Activated T-cell treated with anti-CD3 and anti-CD28 coated beads for 4 hours (primary cell): ENCODE measurements around the gene PAK1.
"Not testable (repeated sequence)": the region's sequence is repeated elsewhere in the genome, so short reads cannot be mapped to it uniquely, and the experiment has no call there.

Source experiments
- DNase-seq: peaks from one replicate; pipeline ENCODE4 v3.0.0-alpha.2; 2020

Gene PAK1

GRCh38 chr11:77400775-77401449 is 73.0 kb downstream of the PAK1 start:
- no peak for DNase-seq

- DNase-seq, result no peak
These were observed 73.6 kb downstream of the PAK1 start for GRCh38 chr11:77400271-77400670.

GRCh38 chr11:77397631-77398030 is 76.3 kb downstream of the PAK1 start:
- DNase-seq, result no peak

GRCh38 chr11:77396911-77397310 is 77.0 kb downstream of the PAK1 start:
- DNase-seq, result no peak

- no peak for DNase-seq
These were observed 77.6 kb downstream of the PAK1 start for GRCh38 chr11:77396305-77396704.

- no peak for DNase-seq
These were observed 78.3 kb downstream of the PAK1 start for GRCh38 chr11:77395460-77396173.

GRCh38 chr11:77392842-77393241 is 81.1 kb downstream of the PAK1 start:
- no peak for DNase-seq

- DNase-seq, result no peak
These were observed 86.2 kb downstream of the PAK1 start for GRCh38 chr11:77387701-77388100.

GRCh38 chr11:77386178-77386577 is 87.7 kb downstream of the PAK1 start:
- no peak for DNase-seq

- DNase-seq, result not testable (repeated sequence)
These were observed 88.6 kb downstream of the PAK1 start for GRCh38 chr11:77385255-77385771.

- DNase-seq, result no peak
These were observed 89.3 kb downstream of the PAK1 start for GRCh38 chr11:77384571-77384970.

GRCh38 chr11:77383349-77383748 is 90.5 kb downstream of the PAK1 start:
- DNase-seq, result not testable (repeated sequence)

GRCh38 chr11:77381729-77382665 is 91.9 kb downstream of the PAK1 start:
- DNase-seq, result no peak

- DNase-seq, result no peak
These were observed 94.0 kb downstream of the PAK1 start for GRCh38 chr11:77379934-77380333.

- DNase-seq, result no peak
These were observed 94.6 kb downstream of the PAK1 start for GRCh38 chr11:77379253-77379652.

- no peak for DNase-seq
These were observed 96.2 kb downstream of the PAK1 start for GRCh38 chr11:77377734-77378133.

- DNase-seq, result no peak
These were observed 98.8 kb downstream of the PAK1 start for GRCh38 chr11:77375107-77375506.

GRCh38 chr11:77374611-77375031 is 99.3 kb downstream of the PAK1 start:
- DNase-seq, result no peak

GRCh38 chr11:77374108-77374507 is 99.8 kb downstream of the PAK1 start:
- no peak for DNase-seq

- DNase-seq, result no peak
These were observed 101.2 kb downstream of the PAK1 start for GRCh38 chr11:77372726-77373125.

- DNase-seq, result no peak
These were observed 102.2 kb downstream of the PAK1 start for GRCh38 chr11:77371646-77372045.

- DNase-seq, result no peak
These were observed 103.7 kb downstream of the PAK1 start for GRCh38 chr11:77370217-77370616.

GRCh38 chr11:77361184-77361583 is 112.7 kb downstream of the PAK1 start:
- no peak for DNase-seq
